GM18519 (cell line): ENCODE results near the gene ATP5ME.
"Not testable (repeated sequence)": the region's sequence is repeated elsewhere in the genome, so short reads cannot be mapped to it uniquely, and the experiment has no call there.

Experiments used
- ATAC-seq: cut with Tn5 transposase; IDR thresholded peaks from one replicate; pipeline ENCODE4 v1.9.1; 2021; ENCODE audit warnings: mild to moderate bottlenecking, moderate library complexity; ENCODE audit not compliant: unreplicated experiment, low FRiP score

ATP5ME gene

GRCh38 chr4:637536-638280 lies 36.4 kb downstream of the ATP5ME start:
- ATAC-seq = no peak

GRCh38 chr4:636628-637159 lies 37.4 kb downstream of the ATP5ME start:
- no peak for ATAC-seq

- no peak for ATAC-seq
These were observed 38.0 kb downstream of the ATP5ME start for GRCh38 chr4:635851-636627.

GRCh38 chr4:635066-635835 lies 38.8 kb downstream of the ATP5ME start:
- not testable (repeated sequence) for ATAC-seq

GRCh38 chr4:634599-634985 lies 39.5 kb downstream of the ATP5ME start:
- ATAC-seq = no peak

GRCh38 chr4:633976-634598 lies 40.0 kb downstream of the ATP5ME start:
- no peak for ATAC-seq

GRCh38 chr4:633406-633805 lies 40.7 kb downstream of the ATP5ME start:
- no peak for ATAC-seq

GRCh38 chr4:632926-633325 lies 41.1 kb downstream of the ATP5ME start:
- no peak for ATAC-seq

GRCh38 chr4:632196-632790 lies 41.8 kb downstream of the ATP5ME start:
- no peak for ATAC-seq

- no peak for ATAC-seq
These were observed 43.4 kb downstream of the ATP5ME start for GRCh38 chr4:630656-631055.

- ATAC-seq = no peak
These were observed 44.0 kb downstream of the ATP5ME start for GRCh38 chr4:629915-630641.

GRCh38 chr4:629636-629914 lies 44.5 kb downstream of the ATP5ME start:
- no peak for ATAC-seq

- ATAC-seq = no peak
These were observed 45.0 kb downstream of the ATP5ME start for GRCh38 chr4:628821-629635.

GRCh38 chr4:628311-628741 lies 45.8 kb downstream of the ATP5ME start:
- ATAC-seq = no peak

- ATAC-seq = no peak
These were observed 46.5 kb downstream of the ATP5ME start for GRCh38 chr4:627347-628125.

- ATAC-seq = no peak
These were observed 47.6 kb downstream of the ATP5ME start for GRCh38 chr4:626201-627091.

GRCh38 chr4:625631-626161 lies 48.4 kb downstream of the ATP5ME start:
- no peak for ATAC-seq
